Cardiac muscle cell (in vitro differentiated cells and primary cell): ENCODE measurements around the gene GFRAL. TPM values are rescaled to one million over a fixed set of nuclear protein-coding genes. Genes with fewer than 3 reads are reported as not detected.

ENCODE experiments used
- DNase-seq, 2 donors: peaks; one replicate each; pipeline versions ENCODE4 v3.0.0 to v3.0.0-alpha.2; 2010 to 2017; ENCODE audit warnings: low read depth in 1 of 2, low spot score in 1 of 2
- H3K27ac ChIP-seq: fragments of 200-600 bp; sonication (generic); 2 replicates; pipeline ENCODE4 v1.5.1; 2016
- H3K27me3 ChIP-seq: fragments of 200-600 bp; sonication (generic); 2 replicates; pipeline ENCODE4 v1.6.0; 2016; ENCODE audit warnings: control low read depth
- H3K36me3 ChIP-seq: fragments of 200-600 bp; sonication (generic); 2 replicates; pipeline ENCODE4 v1.5.1; 2016; ENCODE audit warnings: control low read depth
- H3K4me1 ChIP-seq: fragments of 200-600 bp; sonication (generic); 2 replicates; pipeline ENCODE4 v1.8.1; 2017; ENCODE audit warnings: low read depth, mild to moderate bottlenecking, mixed run types
- H3K4me3 ChIP-seq: fragments of 200-600 bp; sonication (generic); 2 replicates; pipeline ENCODE4 v1.5.1; 2016; ENCODE audit warnings: mild to moderate bottlenecking
- H3K9me3 ChIP-seq: fragments of 200-600 bp; sonication (generic); 2 replicates; pipeline ENCODE4 v1.5.1; 2017; ENCODE audit warnings: low read depth, mild to moderate bottlenecking, control low read depth
- CTCF ChIP-seq: IDR thresholded peaks from 2 replicates; pipeline ENCODE4 v1.5.1; 2012; ENCODE audit warnings: low read depth, mild to moderate bottlenecking, low read length
- polyA plus RNA-seq: library from polyadenylated mRNA; unstranded; fragments of >200 nt; fragmentation: Nextera tagmentation; extraction: Ambion mirVana; gene quantifications from 2 replicates; pipeline ENCODE4 v1.2.1, GENCODE V29; 2016
- total RNA-seq: library from RNA; depleted of rRNA; stranded (reverse); fragments of >200 nt; gene quantifications from 2 replicates; pipeline ENCODE4 v1.2.3, GENCODE V29; 2016

Gene GFRAL
- total RNA-seq (not detected in 2 replicates), polyA plus RNA-seq (not detected in 2 replicates)

GRCh38 chr6:55327169-55327568, at the start of gene GFRAL:
Gene GFRAL (plus strand): TSS chr6:55327469. CDS start chr6:55327555, 86 bp downstream.
- no peaks in the 10 kb centered on the region for H3K4me1 ChIP-seq
- no peak within 1 kb of the TSS for H3K27ac ChIP-seq
- no peak within 1 kb of the TSS for H3K4me3 ChIP-seq
- no peak for DNase-seq
- H3K9me3 ChIP-seq, result no peaks in the 10 kb centered on the region
- TF ChIP-seq CTCF, result no peak
- H3K27me3 ChIP-seq, result no peaks in the 10 kb centered on the region
- no peaks in the 10 kb centered on the region for H3K36me3 ChIP-seq

- Histone ChIP-seq H3K4me1 (peaks cover 23% of the 10 kb centered on the region), H3K9me3 (no peaks in the 10 kb centered on the region), H3K4me3 (no peak overlapping the region), H3K36me3 (no peaks in the 10 kb centered on the region), H3K27ac (peak overlapping the region; percentile 61), H3K27me3 (no peaks in the 10 kb centered on the region)
- peak; percentile 41 to 58 for DNase-seq
- TF ChIP-seq CTCF, result no peak
Measured at GRCh38 chr6:55277646-55278045, 49.6 kb upstream of the GFRAL start.

- H3K27me3 ChIP-seq, result no peaks in the 10 kb centered on the region
- H3K36me3 ChIP-seq, result no peaks in the 10 kb centered on the region
- peaks cover 23% of the 10 kb centered on the region for H3K4me1 ChIP-seq
- no peak overlapping the region for H3K27ac ChIP-seq
- no peak for DNase-seq
- no peak for TF ChIP-seq CTCF
- H3K4me3 ChIP-seq, result no peak overlapping the region
- H3K9me3 ChIP-seq, result no peaks in the 10 kb centered on the region
Measured at GRCh38 chr6:55281215-55281614, 46.1 kb upstream of the GFRAL start.

- H3K4me1 ChIP-seq, result peaks cover 20% of the 10 kb centered on the region
- H3K36me3 ChIP-seq, result no peaks in the 10 kb centered on the region
- H3K9me3 ChIP-seq, result no peaks in the 10 kb centered on the region
- H3K27me3 ChIP-seq, result no peaks in the 10 kb centered on the region
- peak; percentile 12 to 41 for DNase-seq
- H3K4me3 ChIP-seq, result no peak overlapping the region
- no peak overlapping the region for H3K27ac ChIP-seq
- no peak for TF ChIP-seq CTCF
Measured at GRCh38 chr6:55282115-55282514, 45.2 kb upstream of the GFRAL start.

- no peak for DNase-seq
- H3K9me3 ChIP-seq, result no peaks in the 10 kb centered on the region
- no peak overlapping the region for H3K4me3 ChIP-seq
- no peaks in the 10 kb centered on the region for H3K27me3 ChIP-seq
- H3K36me3 ChIP-seq, result no peaks in the 10 kb centered on the region
- no peak overlapping the region for H3K27ac ChIP-seq
- TF ChIP-seq CTCF, result no peak
- peaks cover 6% of the 10 kb centered on the region for H3K4me1 ChIP-seq
Measured at GRCh38 chr6:55286824-55287223, 40.4 kb upstream of the GFRAL start.

GRCh38 chr6:55290736-55291135, 36.5 kb upstream of the GFRAL start:
- Histone ChIP-seq H3K27ac (no peak overlapping the region), H3K27me3 (no peaks in the 10 kb centered on the region), H3K4me3 (no peak overlapping the region), H3K36me3 (no peaks in the 10 kb centered on the region), H3K9me3 (no peaks in the 10 kb centered on the region), H3K4me1 (no peaks in the 10 kb centered on the region)
- no peak for DNase-seq
- TF ChIP-seq CTCF, result no peak
